Measurements from ENCODE around the gene MRPL50. TPM values are rescaled to one million over a fixed set of nuclear protein-coding genes. Genes with fewer than 3 reads are reported as not detected.

The MRPL50 gene
- total RNA-seq, 1 experiment from 2014 or later = 29.2 TPM

GRCh38 chr9:101376111-101376848 lies 22.1 kb downstream of the MRPL50 start:
- DNase-seq (ENCODE audit: low read depth) = peak; percentile 77

GRCh38 chr9:101375546-101375945 lies 22.9 kb downstream of the MRPL50 start:
- DNase-seq (ENCODE audit: low read depth) = peak; percentile 34

GRCh38 chr9:101372327-101373118 lies 25.9 kb downstream of the MRPL50 start:
- no peak for DNase-seq (ENCODE audit: low read depth)

- no peak for DNase-seq (ENCODE audit: low read depth)
Measured at GRCh38 chr9:101371813-101372212, 26.6 kb downstream of the MRPL50 start.

- DNase-seq (ENCODE audit: low read depth) = no peak
Measured at GRCh38 chr9:101369884-101370531, 28.4 kb downstream of the MRPL50 start.

GRCh38 chr9:101369286-101369685 lies 29.1 kb downstream of the MRPL50 start:
- DNase-seq (ENCODE audit: low read depth) = peak; percentile 52

GRCh38 chr9:101367323-101367722 lies 31.1 kb downstream of the MRPL50 start:
- DNase-seq (ENCODE audit: low read depth) = no peak

- peak; percentile 9 for DNase-seq (ENCODE audit: low read depth)
Measured at GRCh38 chr9:101366038-101366756, 32.2 kb downstream of the MRPL50 start.

- DNase-seq (ENCODE audit: low read depth) = no peak
Measured at GRCh38 chr9:101365181-101365580, 33.2 kb downstream of the MRPL50 start.

- no peak for DNase-seq (ENCODE audit: low read depth)
Measured at GRCh38 chr9:101362450-101362849, 36.0 kb downstream of the MRPL50 start.

GRCh38 chr9:101360647-101361046 lies 37.8 kb downstream of the MRPL50 start:
- DNase-seq (ENCODE audit: low read depth) = no peak

GRCh38 chr9:101359679-101360078 lies 38.7 kb downstream of the MRPL50 start:
- no peak for DNase-seq (ENCODE audit: low read depth)

GRCh38 chr9:101356619-101357018 lies 41.8 kb downstream of the MRPL50 start:
- DNase-seq (ENCODE audit: low read depth) = no peak

- DNase-seq (ENCODE audit: low read depth) = no peak
Measured at GRCh38 chr9:101354765-101355708, 43.4 kb downstream of the MRPL50 start.

- DNase-seq (ENCODE audit: low read depth) = peak; percentile 3
Measured at GRCh38 chr9:101354143-101354764, 44.2 kb downstream of the MRPL50 start.

GRCh38 chr9:101353683-101354082 lies 44.7 kb downstream of the MRPL50 start:
- DNase-seq (ENCODE audit: low read depth) = no peak

- no peak for DNase-seq (ENCODE audit: low read depth)
Measured at GRCh38 chr9:101352892-101353463, 45.4 kb downstream of the MRPL50 start.

GRCh38 chr9:101350285-101350684 lies 48.1 kb downstream of the MRPL50 start:
- no peak for DNase-seq (ENCODE audit: low read depth)

- no peak for DNase-seq (ENCODE audit: low read depth)
Measured at GRCh38 chr9:101342595-101342994, 55.8 kb downstream of the MRPL50 start.

GRCh38 chr9:101341958-101342357 lies 56.5 kb downstream of the MRPL50 start:
- DNase-seq (ENCODE audit: low read depth) = no peak

Measured in M059J (cell line).